Measurements from ENCODE around the gene MEMO1.
A peak's percentile ranks its signal among the peaks of the same experiment; 100 is the strongest.
"Not testable (repeated sequence)": the region's sequence is repeated elsewhere in the genome, so short reads cannot be mapped to it uniquely, and the experiment has no call there.

MEMO1 gene

DNA sequence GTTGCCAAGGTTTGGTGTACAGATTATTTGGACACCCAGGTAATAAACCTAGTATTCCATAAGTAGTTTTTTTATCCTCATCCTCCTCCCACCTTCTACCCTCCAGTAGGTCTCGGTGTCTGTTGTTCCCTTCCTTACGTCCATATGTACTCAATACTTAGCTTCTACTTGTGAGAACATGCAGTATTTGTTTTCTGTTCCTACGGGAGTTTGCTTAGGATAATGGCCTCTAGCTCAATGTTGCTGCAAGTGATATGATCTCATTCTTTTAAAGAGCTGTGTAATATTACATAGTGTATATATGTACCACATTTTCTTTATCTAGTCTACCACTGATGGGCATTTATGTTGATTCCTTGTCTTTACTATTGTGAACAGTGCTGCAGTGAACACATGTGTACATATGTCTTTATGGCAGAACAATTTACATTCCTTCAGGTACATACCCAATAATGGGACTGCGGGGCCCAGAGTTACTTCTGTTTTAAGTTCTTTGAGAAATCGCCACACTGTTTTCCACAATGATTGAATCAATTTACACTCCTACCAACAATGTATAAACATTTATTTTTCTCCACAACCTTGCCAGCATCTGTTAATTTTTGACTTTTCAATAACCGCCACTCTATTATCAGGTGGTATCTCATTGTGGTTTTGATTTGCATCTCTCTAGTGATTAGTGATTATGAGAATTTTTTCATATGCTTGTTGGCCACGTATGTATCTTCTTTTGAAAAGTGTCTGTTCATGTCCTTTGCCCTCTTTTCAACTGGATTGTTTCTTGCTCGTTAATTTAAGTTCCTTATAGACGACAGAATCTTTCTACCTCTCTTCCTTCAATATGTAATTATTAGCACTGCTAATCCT is 88.0 kb downstream of the MEMO1 start:
- FAIRE-seq, result peak; percentile 81

GRCh38 chr2:31920962-31921361 is 89.8 kb downstream of the MEMO1 start:
- DNase-seq (ENCODE audit: insufficient read length, low spot score) (no peak), FAIRE-seq (peak; percentile 53)

More for the DNA sequence above, 88.0 kb downstream of the MEMO1 start:
- no peak for DNase-seq (ENCODE audit: insufficient read length, low spot score)

GRCh38 chr2:31919499-31919898 is 91.3 kb downstream of the MEMO1 start:
- FAIRE-seq (no peak), DNase-seq (ENCODE audit: insufficient read length, low spot score) (no peak)

- no peak for FAIRE-seq
- DNase-seq (ENCODE audit: insufficient read length, low spot score), result no peak
These were observed 101.1 kb downstream of the MEMO1 start for GRCh38 chr2:31909661-31910060.

GRCh38 chr2:31907491-31907890 is 103.3 kb downstream of the MEMO1 start:
- not testable (repeated sequence) for FAIRE-seq; DNase-seq (ENCODE audit: insufficient read length, low spot score)

DNA sequence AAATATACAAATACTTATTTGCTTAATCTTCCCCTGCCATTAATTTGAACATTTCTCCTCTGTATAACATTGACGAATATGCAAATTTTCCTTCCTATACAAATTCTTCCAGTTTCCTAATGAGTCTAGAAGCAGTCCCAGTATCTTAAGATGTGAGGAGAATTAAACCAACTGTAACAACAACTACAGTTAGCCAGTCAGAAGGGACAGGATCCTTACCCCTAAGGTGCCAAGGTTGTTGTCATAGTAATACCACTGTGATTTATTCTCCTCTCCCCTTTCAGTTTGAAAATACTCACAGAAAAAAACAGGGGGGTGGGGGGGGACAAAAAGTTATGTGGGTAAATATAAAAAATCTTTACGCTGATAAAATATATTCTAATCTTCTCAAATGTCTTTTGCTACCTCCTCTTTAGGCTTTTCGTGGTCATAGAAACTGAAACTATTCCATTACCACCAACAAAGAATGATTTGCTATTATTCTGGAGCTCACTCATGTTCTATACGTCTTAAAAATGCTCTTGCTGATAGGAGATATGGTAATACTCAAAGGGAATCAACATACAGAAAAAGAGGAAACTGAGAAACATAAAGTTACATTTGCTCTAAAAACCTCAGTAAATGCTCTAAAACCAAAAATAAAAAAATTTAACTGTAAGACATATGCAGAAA is 107.6 kb downstream of the MEMO1 start:
- FAIRE-seq (peak; percentile 52), DNase-seq (ENCODE audit: insufficient read length, low spot score) (no peak)

- DNase-seq (ENCODE audit: insufficient read length, low spot score) (no peak), FAIRE-seq (no peak)
These were observed 108.9 kb downstream of the MEMO1 start for GRCh38 chr2:31901900-31902299.

DNA sequence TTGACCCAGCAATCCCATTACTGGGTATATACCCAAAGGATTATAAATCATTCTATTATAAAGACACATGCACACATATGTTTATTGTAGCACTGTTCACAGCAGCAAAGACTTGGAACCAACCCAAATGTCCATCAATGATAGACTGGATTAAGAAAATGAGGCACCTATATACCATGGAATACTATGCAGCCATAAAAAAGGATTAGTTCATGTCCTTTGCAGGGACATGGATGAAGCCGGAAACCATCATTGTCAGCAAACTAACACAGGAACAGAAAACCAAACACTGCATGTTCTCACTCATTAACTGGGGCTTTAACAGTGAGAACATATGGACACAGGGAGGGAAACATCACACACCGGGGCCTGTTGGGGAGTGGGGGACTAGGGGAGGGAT is 110.7 kb downstream of the MEMO1 start:
- FAIRE-seq; DNase-seq (ENCODE audit: insufficient read length, low spot score): not testable (repeated sequence)

GRCh38 chr2:31898346-31898745 is 112.5 kb downstream of the MEMO1 start:
- not testable (repeated sequence) for DNase-seq (ENCODE audit: insufficient read length, low spot score); FAIRE-seq

DNA sequence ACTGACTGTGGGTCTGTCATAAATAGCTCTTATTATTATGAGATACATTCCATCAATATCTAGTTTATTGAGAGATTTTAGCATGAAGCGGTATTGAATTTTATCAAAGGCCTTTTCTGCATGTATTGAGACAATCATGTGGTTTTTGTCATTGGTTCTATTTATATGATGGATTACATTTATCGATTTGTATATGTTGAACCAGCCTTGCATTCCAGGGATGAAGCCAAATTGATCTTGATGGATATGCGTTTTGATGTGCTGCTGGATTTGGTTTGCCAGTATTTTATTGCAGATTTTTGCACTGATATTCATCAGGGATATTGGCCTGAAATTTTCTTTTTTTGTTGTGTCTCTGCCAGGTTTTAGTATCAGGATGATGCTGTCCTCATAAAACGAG is 113.5 kb downstream of the MEMO1 start:
- FAIRE-seq; DNase-seq (ENCODE audit: insufficient read length, low spot score): not testable (repeated sequence)

DNA sequence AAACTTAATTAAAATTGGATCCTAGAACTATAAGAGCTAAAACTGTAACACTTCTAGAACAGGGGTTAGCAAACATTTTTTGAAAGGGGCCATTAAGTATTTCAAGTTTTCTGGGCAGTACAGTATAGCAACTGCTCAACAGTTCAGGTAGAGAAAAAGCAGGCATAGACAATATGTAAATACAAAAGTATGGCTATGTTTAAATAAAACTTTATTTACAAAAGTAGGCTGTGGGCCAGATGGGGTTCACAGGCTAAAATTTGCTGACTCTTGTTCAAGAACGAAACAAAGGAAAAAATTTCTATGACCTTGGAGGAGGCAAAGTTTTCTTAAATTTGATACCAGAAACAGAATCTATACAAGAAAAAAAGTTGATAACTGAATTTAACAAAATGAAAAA is 114.5 kb downstream of the MEMO1 start:
- FAIRE-seq, result no peak
- no peak for DNase-seq (ENCODE audit: insufficient read length, low spot score)

DNA sequence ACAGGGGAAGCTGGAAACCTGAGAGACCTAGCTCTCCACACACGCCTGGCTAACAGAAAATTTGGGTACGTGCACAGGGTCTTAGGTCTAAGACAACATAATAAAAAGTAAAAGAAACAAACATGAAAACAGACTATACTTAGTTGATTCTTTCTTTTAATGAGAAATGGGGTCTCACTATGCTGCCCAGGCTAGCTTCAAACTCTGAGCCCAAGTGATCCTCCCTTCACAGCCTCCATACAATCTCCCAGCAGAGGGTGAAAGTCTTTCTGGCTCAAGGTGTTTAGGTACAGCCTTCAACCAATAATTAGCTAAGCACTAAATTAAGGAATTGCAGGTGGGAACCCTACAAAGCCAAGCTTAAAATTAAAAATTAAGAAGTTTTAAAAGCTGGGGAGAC is 116.2 kb downstream of the MEMO1 start:
- DNase-seq (ENCODE audit: insufficient read length, low spot score) (no peak), FAIRE-seq (no peak)

GRCh38 chr2:31893094-31893493 is 117.7 kb downstream of the MEMO1 start:
- FAIRE-seq (no peak), DNase-seq (ENCODE audit: insufficient read length, low spot score) (no peak)

GRCh38 chr2:31889044-31889443 is 121.8 kb downstream of the MEMO1 start:
- FAIRE-seq (peak; percentile 33), DNase-seq (ENCODE audit: insufficient read length, low spot score) (no peak)

- DNase-seq (ENCODE audit: insufficient read length, low spot score) (no peak), FAIRE-seq (peak; percentile 85)
These were observed 122.3 kb downstream of the MEMO1 start for GRCh38 chr2:31888550-31888949.

GRCh38 chr2:31886700-31887099 is 124.1 kb downstream of the MEMO1 start:
- peak; percentile 47 for FAIRE-seq
- DNase-seq (ENCODE audit: insufficient read length, low spot score), result no peak

DNA sequence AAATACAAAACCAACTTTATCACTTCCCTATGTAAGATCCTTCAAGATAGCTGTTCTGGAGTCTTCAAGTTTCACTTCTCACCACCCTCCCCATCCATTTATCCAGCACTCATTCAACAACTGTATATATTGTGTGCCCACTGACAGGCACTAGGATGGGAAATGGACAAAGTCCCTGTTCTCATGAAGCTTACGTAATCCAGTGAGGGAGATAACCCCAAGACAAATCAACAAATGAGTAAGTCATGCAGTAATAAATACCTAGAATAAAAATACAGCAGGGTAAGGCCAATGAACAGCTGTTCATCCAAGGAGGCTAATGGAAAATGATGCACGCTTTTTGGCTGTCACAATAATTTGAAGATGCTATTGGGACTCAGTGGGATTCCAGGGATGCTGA is 133.8 kb downstream of the MEMO1 start:
- FAIRE-seq, result no peak
- no peak for DNase-seq (ENCODE audit: insufficient read length, low spot score)

DNA sequence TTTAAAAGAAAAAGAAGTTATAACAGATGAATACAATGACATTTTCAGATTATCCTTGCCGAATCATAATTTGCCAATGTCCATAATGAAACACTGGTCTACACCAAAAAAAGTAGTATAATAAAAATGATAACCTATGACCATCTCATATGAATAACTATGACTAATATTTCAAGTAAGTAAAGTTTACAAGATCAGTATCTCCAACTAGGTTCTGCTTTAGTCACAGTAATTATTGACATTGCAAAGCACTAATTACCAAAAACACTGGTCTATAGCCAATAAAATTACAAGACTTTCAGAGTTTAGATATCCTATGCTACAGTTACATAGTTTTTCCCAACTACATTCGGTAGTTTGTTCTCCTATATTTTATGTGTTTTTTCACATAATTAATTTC is 136.7 kb downstream of the MEMO1 start:
- FAIRE-seq (no peak), DNase-seq (ENCODE audit: insufficient read length, low spot score) (no peak)

- FAIRE-seq (no peak), DNase-seq (ENCODE audit: insufficient read length, low spot score) (no peak)
These were observed 145.6 kb downstream of the MEMO1 start for GRCh38 chr2:31865215-31865614.

DNA sequence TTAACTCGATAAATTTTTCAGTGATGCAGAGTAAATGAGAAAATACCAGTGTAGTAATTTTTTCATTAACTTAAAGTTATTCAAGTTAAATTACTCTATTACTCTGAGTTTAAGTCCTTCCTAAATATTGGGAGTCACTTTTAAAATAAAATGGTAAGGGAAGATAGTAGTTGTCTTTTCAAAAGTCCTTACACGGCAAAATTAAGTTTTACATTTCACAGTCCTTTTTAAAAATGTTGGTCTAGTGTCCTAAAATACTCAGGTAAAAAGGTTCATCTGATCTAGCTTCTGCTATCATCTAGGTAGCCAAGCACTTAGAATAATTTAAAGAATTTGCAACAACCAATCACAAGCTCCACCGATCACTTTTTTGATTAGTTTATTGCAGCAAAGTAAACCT is 146.9 kb downstream of the MEMO1 start:
- no peak for FAIRE-seq

GRCh38 chr2:31863015-31863656 is 147.7 kb downstream of the MEMO1 start:
- FAIRE-seq, result not testable (repeated sequence)

More for the DNA sequence above, 146.9 kb downstream of the MEMO1 start:
- no peak for DNase-seq (ENCODE audit: insufficient read length, low spot score)

More at GRCh38 chr2:31863015-31863656, 147.7 kb downstream of the MEMO1 start:
- not testable (repeated sequence) for DNase-seq (ENCODE audit: insufficient read length, low spot score)

All from GM19239 (cell line).